ENCODE measurements around the gene DAGLA.

Gene DAGLA

GRCh38 chr11:61764606-61765260 is 84.5 kb downstream of the DAGLA start:
- H3F3A ChIP-seq (ENCODE audit: insufficient read depth) = no peaks in the 10 kb centered on the region

GRCh38 chr11:61765550-61766253 is 85.5 kb downstream of the DAGLA start:
- Histone ChIP-seq H3K27me3 (ENCODE audit: low read length) (no peaks in the 10 kb centered on the region), H3K9me2 (replicated peaks; ENCODE audit: insufficient read depth, low read length) (no peaks in the 10 kb centered on the region), H3K9me3 (ENCODE audit: insufficient read depth, low read length) (no peaks in the 10 kb centered on the region), H4K20me1 (ENCODE audit: low read depth, low read length) (no peaks in the 10 kb centered on the region), H3K27ac (ENCODE audit: low read depth, low read length) (no peak overlapping the region), H3F3A (ENCODE audit: insufficient read depth) (no peaks in the 10 kb centered on the region), H3K79me2 (ENCODE audit: insufficient read depth, low read length) (no peaks in the 10 kb centered on the region), H3K36me3 (ENCODE audit: low read length) (no peaks in the 10 kb centered on the region), H3K4me2 (ENCODE audit: low read depth, low read length, poor library complexity, severe bottlenecking) (no peak overlapping the region), H2AFZ (ENCODE audit: low read depth, low read length, severe bottlenecking) (no peak overlapping the region), H3K4me3 (ENCODE audit: insufficient read depth, low read length, poor library complexity, severe bottlenecking) (no peak overlapping the region), H3K9ac (ENCODE audit: low read length) (no peak overlapping the region)
- TF ChIP-seq CTCF (IDR thresholded peaks at IDR 0.05; ENCODE audit: insufficient read depth, low read length, poor library complexity, severe bottlenecking) (no peak), EZH2phosphoT487 (conservative IDR thresholded peaks at IDR 0.05; ENCODE audit: low read length) (no peak)

More at GRCh38 chr11:61764606-61765260, 84.5 kb downstream of the DAGLA start:
- H3K4me3 ChIP-seq (ENCODE audit: insufficient read depth, low read length, poor library complexity, severe bottlenecking) = no peak overlapping the region
- no peak for TF ChIP-seq CTCF (IDR thresholded peaks at IDR 0.05; ENCODE audit: insufficient read depth, low read length, poor library complexity, severe bottlenecking)
- no peak for TF ChIP-seq EZH2phosphoT487 (conservative IDR thresholded peaks at IDR 0.05; ENCODE audit: low read length)
- no peaks in the 10 kb centered on the region for H3K9me2 ChIP-seq (replicated peaks; ENCODE audit: insufficient read depth, low read length)
- no peak overlapping the region for H3K27ac ChIP-seq (ENCODE audit: low read depth, low read length)
- no peaks in the 10 kb centered on the region for H3K9me3 ChIP-seq (ENCODE audit: insufficient read depth, low read length)
- no peak overlapping the region for H3K9ac ChIP-seq (ENCODE audit: low read length)
- H3K79me2 ChIP-seq (ENCODE audit: insufficient read depth, low read length) = no peaks in the 10 kb centered on the region
- H3K36me3 ChIP-seq (ENCODE audit: low read length) = no peaks in the 10 kb centered on the region
- no peak overlapping the region for H3K4me2 ChIP-seq (ENCODE audit: low read depth, low read length, poor library complexity, severe bottlenecking)
- no peaks in the 10 kb centered on the region for H4K20me1 ChIP-seq (ENCODE audit: low read depth, low read length)
- no peaks in the 10 kb centered on the region for H3K27me3 ChIP-seq (ENCODE audit: low read length)
- no peak overlapping the region for H2AFZ ChIP-seq (ENCODE audit: low read depth, low read length, severe bottlenecking)

DNA sequence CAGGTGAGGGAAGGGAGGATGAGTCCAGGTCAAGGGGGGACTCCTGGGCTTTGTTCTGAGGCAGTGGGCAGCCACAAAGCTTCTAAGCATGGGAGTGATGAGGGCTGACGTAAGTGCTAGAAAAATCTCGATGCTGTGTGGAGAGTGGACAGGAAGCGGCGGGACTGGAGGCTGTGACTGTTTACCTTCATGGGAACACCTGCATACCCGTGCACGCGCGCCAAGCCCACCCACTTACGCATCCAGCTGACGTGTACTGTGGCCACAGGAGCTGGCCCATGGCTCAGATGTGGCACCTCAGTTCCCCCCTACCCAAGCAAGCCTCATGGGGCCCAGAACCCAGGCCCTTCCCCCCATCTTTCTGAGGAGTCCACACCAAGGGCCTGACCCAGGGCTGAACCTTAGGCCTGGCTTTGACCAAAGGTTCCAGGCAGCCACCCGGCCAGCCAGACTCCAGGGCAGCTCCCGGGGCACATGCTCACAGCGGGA is 86.2 kb downstream of the DAGLA start:
- H3K4me2 ChIP-seq (ENCODE audit: low read depth, low read length, poor library complexity, severe bottlenecking) = no peak overlapping the region

More for the DNA sequence above, 86.2 kb downstream of the DAGLA start:
- Histone ChIP-seq H3K27ac (ENCODE audit: low read depth, low read length) (no peak overlapping the region), H2AFZ (ENCODE audit: low read depth, low read length, severe bottlenecking) (no peak overlapping the region), H3K36me3 (ENCODE audit: low read length) (no peaks in the 10 kb centered on the region), H3F3A (ENCODE audit: insufficient read depth) (no peaks in the 10 kb centered on the region), H3K27me3 (ENCODE audit: low read length) (no peaks in the 10 kb centered on the region), H3K9me2 (replicated peaks; ENCODE audit: insufficient read depth, low read length) (no peaks in the 10 kb centered on the region), H3K79me2 (ENCODE audit: insufficient read depth, low read length) (no peaks in the 10 kb centered on the region), H4K20me1 (ENCODE audit: low read depth, low read length) (no peaks in the 10 kb centered on the region), H3K4me3 (ENCODE audit: insufficient read depth, low read length, poor library complexity, severe bottlenecking) (no peak overlapping the region), H3K9me3 (ENCODE audit: insufficient read depth, low read length) (no peaks in the 10 kb centered on the region), H3K9ac (ENCODE audit: low read length) (no peak overlapping the region)
- no peak for TF ChIP-seq EZH2phosphoT487 (conservative IDR thresholded peaks at IDR 0.05; ENCODE audit: low read length)
- no peak for TF ChIP-seq CTCF (IDR thresholded peaks at IDR 0.05; ENCODE audit: insufficient read depth, low read length, poor library complexity, severe bottlenecking)

All from SU-DHL-6 (cell line).